Ascending aorta (tissue), 2 donors: Measurements from ENCODE around the gene MRM1. TPM values are rescaled to one million over a fixed set of nuclear protein-coding genes. Genes with fewer than 3 reads are reported as not detected.

Experiments
- DNase-seq, 2 donors: peaks; one replicate each; pipeline ENCODE4 v3.0.0-alpha.2; 2019; ENCODE audit warnings: low spot score in 2 of 2
- H3K27ac ChIP-seq, 2 donors: fragments of 200-600 bp; sonication (generic); one replicate each; pipeline ENCODE4 v1.5.1; 2016 to 2017; ENCODE audit warnings: mild to moderate bottlenecking in 1 of 2
- H3K27me3 ChIP-seq: fragments of 200-600 bp; sonication (generic); one replicate; pipeline ENCODE4 v1.5.1; 2017
- H3K36me3 ChIP-seq, 2 donors: fragments of 200-600 bp; sonication (generic); one replicate each; pipeline ENCODE4 v1.5.1; 2016
- H3K4me1 ChIP-seq, 2 donors: fragments of 200-600 bp; sonication (generic); one replicate each; pipeline ENCODE4 v1.5.1; 2016 to 2017; ENCODE audit warnings: mild to moderate bottlenecking in 1 of 2
- H3K4me3 ChIP-seq, 2 donors: fragments of 200-600 bp; sonication (generic); one replicate each; pipeline ENCODE4 v1.5.1; 2016 to 2017; ENCODE audit warnings: mild to moderate bottlenecking in 1 of 2
- H3K9me3 ChIP-seq, 2 donors: fragments of 200-600 bp; sonication (generic); one replicate each; pipeline ENCODE4 v1.5.1; 2016
- CTCF ChIP-seq, 3 experiments: fragments of 200-600 bp in 2 of 3; fragments of 450-650 bp in 1 of 3; sonication (generic) in 2 of 3; IDR thresholded peaks; one replicate each; pipeline ENCODE4 v1.5.1; 2016 to 2019; ENCODE audit warnings: antibody characterized with exemption in 3 of 3, mild to moderate bottlenecking in 1 of 3, moderate library complexity in 1 of 3
- intact Hi-C: fragments of 100-400 bp; cut with DNase I; formaldehyde crosslinking; loops from one replicate; pipeline ENCODE4 v1.15.1; 2023
- total RNA-seq: library from RNA; depleted of rRNA; stranded (reverse); fragments of >200 nt; gene quantifications from one replicate; pipeline ENCODE4 v1.1.0, GENCODE V29; 2016

Gene MRM1, protein sequence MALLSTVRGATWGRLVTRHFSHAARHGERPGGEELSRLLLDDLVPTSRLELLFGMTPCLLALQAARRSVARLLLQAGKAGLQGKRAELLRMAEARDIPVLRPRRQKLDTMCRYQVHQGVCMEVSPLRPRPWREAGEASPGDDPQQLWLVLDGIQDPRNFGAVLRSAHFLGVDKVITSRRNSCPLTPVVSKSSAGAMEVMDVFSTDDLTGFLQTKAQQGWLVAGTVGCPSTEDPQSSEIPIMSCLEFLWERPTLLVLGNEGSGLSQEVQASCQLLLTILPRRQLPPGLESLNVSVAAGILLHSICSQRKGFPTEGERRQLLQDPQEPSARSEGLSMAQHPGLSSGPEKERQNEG
- not detected for total RNA-seq

DNA sequence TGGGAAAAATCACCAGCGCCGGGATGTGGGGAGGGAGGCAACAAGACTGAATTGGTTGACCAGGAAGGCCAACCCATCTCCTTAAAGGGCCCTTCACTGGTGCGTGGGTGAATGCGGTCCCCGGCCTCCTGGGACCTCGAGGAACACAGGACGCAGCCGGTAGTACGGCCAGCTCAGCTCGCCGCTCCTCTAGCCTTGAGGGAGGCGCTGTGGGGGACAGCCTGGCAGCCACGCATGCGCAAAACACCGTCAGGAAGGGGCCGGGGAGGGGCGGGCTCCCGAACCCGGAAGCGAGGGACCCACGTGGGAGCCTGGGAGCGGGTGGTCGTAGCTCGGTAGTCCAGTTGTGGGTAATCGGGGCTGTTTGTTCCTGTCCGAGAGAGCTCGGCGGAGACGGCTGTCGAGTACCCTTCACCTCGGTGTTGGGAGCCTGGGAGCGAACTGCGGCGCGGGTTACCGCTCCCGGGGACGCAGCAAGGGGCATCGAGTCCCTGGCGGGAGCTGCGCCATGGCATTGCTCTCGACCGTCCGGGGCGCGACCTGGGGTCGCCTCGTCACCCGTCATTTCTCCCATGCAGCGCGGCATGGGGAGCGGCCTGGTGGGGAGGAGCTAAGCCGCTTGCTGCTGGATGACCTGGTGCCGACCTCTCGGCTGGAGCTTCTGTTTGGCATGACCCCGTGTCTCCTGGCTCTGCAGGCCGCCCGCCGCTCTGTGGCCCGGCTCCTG, at the start of gene MRM1:
MRM1 (plus strand) TSS at position 281 of the 727 bp plus-strand sequence; CDS start at position 509, 228 bp downstream.
- Histone ChIP-seq H3K27me3 (no peaks in the 10 kb centered on the region), H3K9me3 (no peaks in the 10 kb centered on the region), H3K27ac (peak within 1 kb of the TSS; percentile 87), H3K4me3 (peak within 1 kb of the TSS; percentile 73 to 95), H3K4me1 (peaks cover 3 to 20% of the 10 kb centered on the region in 2 donors), H3K36me3 (no peaks in the 10 kb centered on the region)
- peak; percentile 71 to 96 for DNase-seq
- peak in 1 of 3 experiments; percentile 2 for TF ChIP-seq CTCF (IDR thresholded peaks at IDR 0.05)
- intact Hi-C loops = loop anchor here (1.0 to 5.0 kb wide), 8 partner anchors 10 to 1006 kb away; partner anchors contain the start of genes AATF, ACACA, DHRS11 and GGNBP2

GRCh38 chr17:36553459-36553858, 47.9 kb upstream of the MRM1 start:
- Histone ChIP-seq H3K36me3 (peaks cover 18 to 27% of the 10 kb centered on the region in 2 donors), H3K9me3 (no peaks in the 10 kb centered on the region), H3K27ac (no peak overlapping the region), H3K27me3 (no peaks in the 10 kb centered on the region), H3K4me3 (no peak overlapping the region), H3K4me1 (peaks cover 3 to 11% of the 10 kb centered on the region in 2 donors)
- TF ChIP-seq CTCF (IDR thresholded peaks at IDR 0.05) = no peak
- intact Hi-C loops = no loop called here
- DNase-seq = no peak

- Histone ChIP-seq H3K4me3 (no peak overlapping the region), H3K27ac (no peak overlapping the region), H3K27me3 (no peaks in the 10 kb centered on the region), H3K36me3 (peaks cover 64 to 84% of the 10 kb centered on the region in 2 donors), H3K4me1 (no peaks in the 10 kb centered on the region), H3K9me3 (no peaks in the 10 kb centered on the region)
- TF ChIP-seq CTCF (IDR thresholded peaks at IDR 0.05) = no peak
- intact Hi-C loops = no loop called here
- DNase-seq = no peak
These were observed 35.3 kb upstream of the MRM1 start for GRCh38 chr17:36566081-36566480.

DNA sequence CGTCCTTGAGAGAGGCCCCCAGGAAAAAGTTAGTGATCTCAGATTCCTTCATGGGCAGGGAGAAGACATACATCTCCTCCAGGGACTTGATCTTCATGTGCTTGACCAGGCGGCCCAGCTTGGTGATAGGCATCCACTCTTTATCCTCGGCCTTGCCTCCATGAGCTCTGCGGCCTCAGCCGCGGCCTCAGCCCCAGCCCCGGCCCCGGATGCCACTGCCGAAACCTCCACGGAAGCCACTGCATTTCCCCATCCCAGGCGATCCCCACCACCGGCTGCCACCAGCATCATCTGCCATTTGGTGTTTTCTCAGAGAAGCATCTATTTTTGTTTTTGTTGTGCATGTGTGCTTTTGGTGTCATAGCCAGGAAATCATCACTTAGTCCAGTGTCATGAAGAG, 26.4 kb upstream of the MRM1 start:
- no peak for TF ChIP-seq CTCF (IDR thresholded peaks at IDR 0.05)
- H3K9me3 ChIP-seq = no peaks in the 10 kb centered on the region
- H3K27me3 ChIP-seq = no peaks in the 10 kb centered on the region
- H3K4me3 ChIP-seq = no peak overlapping the region
- H3K36me3 ChIP-seq = peaks cover 33 to 52% of the 10 kb centered on the region in 2 donors
- DNase-seq = no peak
- intact Hi-C loops = no loop called here
- H3K4me1 ChIP-seq = no peaks in the 10 kb centered on the region
- H3K27ac ChIP-seq = no peak overlapping the region

- Histone ChIP-seq H3K4me3 (no peak overlapping the region), H3K4me1 (no peaks in the 10 kb centered on the region), H3K36me3 (peaks cover 32 to 55% of the 10 kb centered on the region in 2 donors), H3K9me3 (no peaks in the 10 kb centered on the region), H3K27ac (no peak overlapping the region), H3K27me3 (no peaks in the 10 kb centered on the region)
- no peak for DNase-seq
- intact Hi-C loops = no loop called here
- no peak for TF ChIP-seq CTCF (IDR thresholded peaks at IDR 0.05)
These were observed 24.6 kb upstream of the MRM1 start for GRCh38 chr17:36576793-36577192.
